DND-41 (cell line): ENCODE data around the gene CBX4.

Experiments
- ATAC-seq: fragments of 200-7000 bp; cut with Tn5 transposase; 3 replicates; pipeline ENCODE4 v1.9.1; 2021; ENCODE audit warnings: low read depth; ENCODE audit not compliant: insufficient read depth
- DNase-seq: peaks from one replicate; pipeline ENCODE4 v3.0.0-alpha.2; 2020
- H2AFZ ChIP-seq: 2 replicates; pipeline ENCODE4 v1.6.0; 2012; ENCODE audit warnings: low read depth, low read length
- H3K27ac ChIP-seq: 2 replicates; pipeline ENCODE4 v1.5.1; 2012; ENCODE audit warnings: low read length, inconsistent platforms
- H3K27me3 ChIP-seq: fragments of 200-600 bp; sonication (generic); 2 replicates; pipeline ENCODE4 v1.6.0; 2012; ENCODE audit warnings: low read length, mild to moderate bottlenecking, inconsistent platforms; ENCODE audit not compliant: insufficient read depth, poor library complexity
- H3K36me3 ChIP-seq: 2 replicates; pipeline ENCODE4 v1.5.1; 2012; ENCODE audit warnings: low read length, inconsistent platforms; ENCODE audit not compliant: insufficient read depth
- H3K4me1 ChIP-seq: 2 replicates; pipeline ENCODE4 v1.5.1; 2012; ENCODE audit warnings: mild to moderate bottlenecking, low read length; ENCODE audit not compliant: insufficient read depth
- H3K4me2 ChIP-seq: 2 replicates; pipeline ENCODE4 v1.6.0; 2012; ENCODE audit warnings: mild to moderate bottlenecking, moderate library complexity, low read length, inconsistent platforms; ENCODE audit not compliant: insufficient read depth
- H3K4me3 ChIP-seq, 2 experiments: fragments of 200-600 bp in 1 of 2; shearing (Covaris generic) in 1 of 2; 2 replicates each; pipeline ENCODE4 v1.5.1; 2012 to 2016; ENCODE audit warnings: inconsistent platforms in 2 of 2, low read length in 2 of 2, mild to moderate bottlenecking in 2 of 2, low read depth in 1 of 2, moderate library complexity in 1 of 2
- H3K79me2 ChIP-seq: 2 replicates; pipeline ENCODE4 v1.6.0; 2012; ENCODE audit warnings: low read length, inconsistent platforms; ENCODE audit not compliant: insufficient read depth
- H3K9ac ChIP-seq: 2 replicates; pipeline ENCODE4 v1.6.0; 2012; ENCODE audit warnings: low read depth, mild to moderate bottlenecking, inconsistent platforms, low read length, moderate library complexity
- H3K9me3 ChIP-seq: 2 replicates; pipeline ENCODE4 v1.5.1; 2012; ENCODE audit warnings: low read length, moderate library complexity, mild to moderate bottlenecking, inconsistent platforms; ENCODE audit not compliant: insufficient read depth, severe bottlenecking
- H4K20me1 ChIP-seq: 2 replicates; pipeline ENCODE4 v1.6.0; 2012; ENCODE audit warnings: low read length; ENCODE audit not compliant: insufficient read depth
- CTCF ChIP-seq: IDR thresholded peaks from 2 replicates; pipeline ENCODE4 v1.5.1; 2012; ENCODE audit warnings: borderline replicate concordance, low read length, moderate library complexity, mild to moderate bottlenecking; ENCODE audit not compliant: poor library complexity, severe bottlenecking; ENCODE audit errors: extremely low read depth
- EZH2 ChIP-seq: IDR thresholded peaks from 3 replicates; pipeline ENCODE4 v1.6.1; 2012; ENCODE audit warnings: borderline replicate concordance, low read depth, mild to moderate bottlenecking, moderate library complexity, low read length, inconsistent platforms; ENCODE audit not compliant: severe bottlenecking

Gene CBX4

DNA sequence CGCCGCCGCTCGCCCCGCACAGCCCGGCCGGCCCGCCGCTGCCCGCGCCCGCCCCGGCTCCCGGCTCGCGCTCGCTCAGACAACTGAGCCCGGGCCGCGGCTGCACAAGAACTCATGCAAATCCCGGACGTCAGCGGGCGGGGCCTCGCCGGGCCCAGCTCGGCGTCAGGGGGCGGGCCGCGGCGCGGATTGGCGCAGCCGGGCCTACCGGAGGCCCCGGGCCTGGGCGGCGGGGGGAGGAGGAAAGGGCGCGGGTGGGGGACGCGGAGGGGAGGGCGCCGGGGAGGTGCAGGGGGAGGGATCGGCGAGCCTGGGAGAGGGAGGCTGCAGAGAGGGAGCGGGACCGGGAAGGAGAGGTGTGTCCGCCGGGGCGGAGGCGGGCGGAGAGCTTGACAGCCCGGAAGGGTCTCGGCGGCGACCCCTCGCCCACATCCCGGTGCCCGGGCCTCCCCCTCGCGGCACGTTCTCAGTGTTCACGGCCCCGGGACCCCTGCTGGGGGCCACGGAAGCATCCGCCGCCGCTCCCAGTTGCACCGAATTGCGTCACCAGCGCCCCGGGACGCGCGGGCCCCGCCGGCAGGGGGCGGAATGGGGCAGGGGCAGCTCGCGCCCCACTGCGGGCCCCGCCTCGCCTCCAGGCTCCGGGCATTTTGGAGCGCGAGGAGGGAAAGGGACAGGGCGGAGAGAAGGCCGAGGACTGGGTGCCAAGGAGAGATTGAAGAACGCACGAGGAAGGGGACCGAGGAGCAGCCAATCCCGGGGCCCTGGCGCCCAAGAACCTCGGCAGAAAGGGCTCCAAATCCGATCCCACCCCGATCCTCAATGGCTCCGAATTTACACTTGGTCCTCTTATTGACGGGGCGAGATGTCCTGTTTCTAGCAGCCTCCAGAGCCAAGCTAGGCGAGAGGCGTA, at the start of gene CBX4:
Gene CBX4 (minus strand): TSS at position 85 of the 913 bp plus-strand sequence. CDS start 189 bp downstream, outside the sequence.
- Histone ChIP-seq H3K79me2 (peaks cover 41% of the 10 kb centered on the region), H3K36me3 (peaks cover 38% of the 10 kb centered on the region), H3K4me2 (peak within 1 kb of the TSS; percentile 94), H3K27ac (peak within 1 kb of the TSS; percentile 94), H3K9me3 (no peaks in the 10 kb centered on the region), H3K9ac (peak within 1 kb of the TSS; percentile 85), H3K4me1 (peaks cover 59% of the 10 kb centered on the region), H4K20me1 (peaks cover 40% of the 10 kb centered on the region), H2AFZ (peak within 1 kb of the TSS; percentile 83), H3K27me3 (peaks cover 29% of the 10 kb centered on the region), H3K4me3 (peak within 1 kb of the TSS; percentile 81 to 83)
- ATAC-seq (peak; percentile 63), DNase-seq (peak; percentile 97)
- TF ChIP-seq CTCF (peak; percentile 87), EZH2 (no peak)

DNA sequence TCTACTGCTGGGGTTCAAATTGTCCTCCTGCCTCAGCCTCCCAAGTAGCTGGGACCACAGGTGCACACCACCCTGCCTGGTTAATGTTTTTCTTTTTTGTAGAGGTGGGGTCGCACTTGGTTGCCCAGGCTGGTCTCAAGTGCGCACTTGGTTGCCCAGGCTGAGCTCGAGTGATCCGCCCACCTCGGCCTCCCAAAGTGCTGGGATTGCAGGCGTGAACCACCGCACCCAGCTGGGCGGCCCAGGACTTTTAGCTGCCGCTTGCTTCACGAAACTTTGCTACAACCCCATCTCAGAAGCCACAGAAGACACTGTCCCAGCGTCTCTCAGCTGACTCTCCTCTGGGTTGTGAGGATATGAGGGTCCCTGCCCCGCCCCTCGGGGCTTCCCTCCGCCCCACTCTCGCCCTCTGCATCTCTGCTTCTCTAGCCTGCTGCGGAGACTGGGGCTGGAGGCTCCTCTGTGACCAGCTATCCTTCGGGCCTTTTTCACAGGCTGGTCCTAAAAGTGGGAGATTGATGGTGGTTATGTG, 48.8 kb upstream of the CBX4 start:
- H3K79me2 ChIP-seq: no peaks in the 10 kb centered on the region
- ATAC-seq (no peak), DNase-seq (no peak)
- no peaks in the 10 kb centered on the region for H3K9me3 ChIP-seq
- H3K27me3 ChIP-seq: no peaks in the 10 kb centered on the region
- no peaks in the 10 kb centered on the region for H3K36me3 ChIP-seq
- H3K4me1 ChIP-seq: no peaks in the 10 kb centered on the region
- no peak overlapping the region for H3K9ac ChIP-seq
- H3K4me2 ChIP-seq: no peak overlapping the region
- no peak overlapping the region for H2AFZ ChIP-seq
- no peak overlapping the region for H3K4me3 ChIP-seq
- no peak overlapping the region for H3K27ac ChIP-seq
- TF ChIP-seq EZH2 (no peak), CTCF (no peak)
- no peaks in the 10 kb centered on the region for H4K20me1 ChIP-seq

- Histone ChIP-seq H3K27ac (no peak overlapping the region), H3K4me2 (no peak overlapping the region), H3K9me3 (no peaks in the 10 kb centered on the region), H3K4me3 (no peak overlapping the region), H2AFZ (no peak overlapping the region), H3K79me2 (no peaks in the 10 kb centered on the region), H3K9ac (no peak overlapping the region), H3K27me3 (no peaks in the 10 kb centered on the region), H4K20me1 (no peaks in the 10 kb centered on the region), H3K4me1 (no peaks in the 10 kb centered on the region), H3K36me3 (no peaks in the 10 kb centered on the region)
- no peak for DNase-seq
- no peak for ATAC-seq
- no peak for TF ChIP-seq CTCF
- TF ChIP-seq EZH2: no peak
Observed at GRCh38 chr17:79887451-79887991, 48.3 kb upstream of the CBX4 start.
